ENCODE measurements around the gene PUM2.
A peak's percentile ranks its signal among the peaks of the same experiment; 100 is the strongest.

Gene PUM2, protein sequence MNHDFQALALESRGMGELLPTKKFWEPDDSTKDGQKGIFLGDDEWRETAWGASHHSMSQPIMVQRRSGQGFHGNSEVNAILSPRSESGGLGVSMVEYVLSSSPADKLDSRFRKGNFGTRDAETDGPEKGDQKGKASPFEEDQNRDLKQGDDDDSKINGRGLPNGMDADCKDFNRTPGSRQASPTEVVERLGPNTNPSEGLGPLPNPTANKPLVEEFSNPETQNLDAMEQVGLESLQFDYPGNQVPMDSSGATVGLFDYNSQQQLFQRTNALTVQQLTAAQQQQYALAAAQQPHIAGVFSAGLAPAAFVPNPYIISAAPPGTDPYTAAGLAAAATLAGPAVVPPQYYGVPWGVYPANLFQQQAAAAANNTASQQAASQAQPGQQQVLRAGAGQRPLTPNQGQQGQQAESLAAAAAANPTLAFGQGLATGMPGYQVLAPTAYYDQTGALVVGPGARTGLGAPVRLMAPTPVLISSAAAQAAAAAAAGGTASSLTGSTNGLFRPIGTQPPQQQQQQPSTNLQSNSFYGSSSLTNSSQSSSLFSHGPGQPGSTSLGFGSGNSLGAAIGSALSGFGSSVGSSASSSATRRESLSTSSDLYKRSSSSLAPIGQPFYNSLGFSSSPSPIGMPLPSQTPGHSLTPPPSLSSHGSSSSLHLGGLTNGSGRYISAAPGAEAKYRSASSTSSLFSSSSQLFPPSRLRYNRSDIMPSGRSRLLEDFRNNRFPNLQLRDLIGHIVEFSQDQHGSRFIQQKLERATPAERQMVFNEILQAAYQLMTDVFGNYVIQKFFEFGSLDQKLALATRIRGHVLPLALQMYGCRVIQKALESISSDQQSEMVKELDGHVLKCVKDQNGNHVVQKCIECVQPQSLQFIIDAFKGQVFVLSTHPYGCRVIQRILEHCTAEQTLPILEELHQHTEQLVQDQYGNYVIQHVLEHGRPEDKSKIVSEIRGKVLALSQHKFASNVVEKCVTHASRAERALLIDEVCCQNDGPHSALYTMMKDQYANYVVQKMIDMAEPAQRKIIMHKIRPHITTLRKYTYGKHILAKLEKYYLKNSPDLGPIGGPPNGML

GRCh38 chr2:20350753-20351554 is at the start of gene PUM2:
PUM2 (minus strand) TSS chr2:20350844; CDS start chr2:20327360, 23,484 bp downstream.
- Mint-ChIP-seq H3K27me3 (no peaks in the 10 kb centered on the region), H3K4me1 (ENCODE audit: low read depth) (peaks cover 32% of the 10 kb centered on the region), H3K4me3 (peak within 1 kb of the TSS; percentile 97), H3K36me3 (ENCODE audit: low read depth) (peaks cover 35% of the 10 kb centered on the region), H3K9me3 (no peaks in the 10 kb centered on the region), H3K27ac (peak within 1 kb of the TSS; percentile 94)

GRCh38 chr2:20400306-20400705 is 49.7 kb upstream of the PUM2 start:
- H3K9me3 Mint-ChIP-seq, result no peaks in the 10 kb centered on the region
- no peaks in the 10 kb centered on the region for H3K4me1 Mint-ChIP-seq (ENCODE audit: low read depth)
- no peaks in the 10 kb centered on the region for H3K36me3 Mint-ChIP-seq (ENCODE audit: low read depth)
- no peaks in the 10 kb centered on the region for H3K27me3 Mint-ChIP-seq
- H3K4me3 Mint-ChIP-seq, result no peak overlapping the region
- H3K27ac Mint-ChIP-seq, result no peak overlapping the region

GRCh38 chr2:20398956-20399567 is 48.4 kb upstream of the PUM2 start:
- Mint-ChIP-seq H3K4me1 (ENCODE audit: low read depth) (no peaks in the 10 kb centered on the region), H3K4me3 (no peak overlapping the region), H3K36me3 (ENCODE audit: low read depth) (no peaks in the 10 kb centered on the region), H3K27me3 (no peaks in the 10 kb centered on the region), H3K9me3 (no peaks in the 10 kb centered on the region), H3K27ac (no peak overlapping the region)

- Mint-ChIP-seq H3K27me3 (no peaks in the 10 kb centered on the region), H3K4me1 (ENCODE audit: low read depth) (no peaks in the 10 kb centered on the region), H3K27ac (no peak overlapping the region), H3K36me3 (ENCODE audit: low read depth) (no peaks in the 10 kb centered on the region), H3K4me3 (no peak overlapping the region), H3K9me3 (no peaks in the 10 kb centered on the region)
Measured at GRCh38 chr2:20397811-20398447, 47.3 kb upstream of the PUM2 start.

- Mint-ChIP-seq H3K4me3 (no peak overlapping the region), H3K9me3 (no peaks in the 10 kb centered on the region), H3K27ac (no peak overlapping the region)
Measured at GRCh38 chr2:20396356-20397000, 45.8 kb upstream of the PUM2 start.

DNA sequence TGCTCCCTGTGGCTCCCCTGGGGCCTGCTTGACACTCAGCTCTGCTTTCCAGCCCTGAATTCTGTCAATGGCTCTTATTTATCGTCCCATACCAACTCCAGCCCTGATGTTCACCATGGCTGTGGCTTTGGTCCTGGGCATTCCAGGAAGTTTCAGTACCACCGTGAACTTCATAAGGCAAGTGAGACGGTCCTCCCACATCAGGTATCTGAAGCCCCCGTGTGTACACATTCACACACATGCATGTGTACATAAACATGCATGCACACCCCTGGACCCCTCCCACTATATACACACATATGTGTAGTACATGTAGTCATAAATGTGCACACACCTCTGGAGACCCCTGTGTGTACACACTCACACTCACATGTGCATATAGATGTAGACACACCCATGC is 43.3 kb upstream of the PUM2 start:
- Mint-ChIP-seq H3K27ac (no peak overlapping the region), H3K27me3 (peaks cover 3% of the 10 kb centered on the region), H3K4me3 (no peak overlapping the region), H3K4me1 (ENCODE audit: low read depth) (no peaks in the 10 kb centered on the region), H3K9me3 (no peaks in the 10 kb centered on the region), H3K36me3 (ENCODE audit: low read depth) (no peaks in the 10 kb centered on the region)

More at GRCh38 chr2:20396356-20397000, 45.8 kb upstream of the PUM2 start:
- Mint-ChIP-seq H3K4me1 (ENCODE audit: low read depth) (no peaks in the 10 kb centered on the region), H3K27me3 (no peaks in the 10 kb centered on the region), H3K36me3 (ENCODE audit: low read depth) (no peaks in the 10 kb centered on the region)

DNA sequence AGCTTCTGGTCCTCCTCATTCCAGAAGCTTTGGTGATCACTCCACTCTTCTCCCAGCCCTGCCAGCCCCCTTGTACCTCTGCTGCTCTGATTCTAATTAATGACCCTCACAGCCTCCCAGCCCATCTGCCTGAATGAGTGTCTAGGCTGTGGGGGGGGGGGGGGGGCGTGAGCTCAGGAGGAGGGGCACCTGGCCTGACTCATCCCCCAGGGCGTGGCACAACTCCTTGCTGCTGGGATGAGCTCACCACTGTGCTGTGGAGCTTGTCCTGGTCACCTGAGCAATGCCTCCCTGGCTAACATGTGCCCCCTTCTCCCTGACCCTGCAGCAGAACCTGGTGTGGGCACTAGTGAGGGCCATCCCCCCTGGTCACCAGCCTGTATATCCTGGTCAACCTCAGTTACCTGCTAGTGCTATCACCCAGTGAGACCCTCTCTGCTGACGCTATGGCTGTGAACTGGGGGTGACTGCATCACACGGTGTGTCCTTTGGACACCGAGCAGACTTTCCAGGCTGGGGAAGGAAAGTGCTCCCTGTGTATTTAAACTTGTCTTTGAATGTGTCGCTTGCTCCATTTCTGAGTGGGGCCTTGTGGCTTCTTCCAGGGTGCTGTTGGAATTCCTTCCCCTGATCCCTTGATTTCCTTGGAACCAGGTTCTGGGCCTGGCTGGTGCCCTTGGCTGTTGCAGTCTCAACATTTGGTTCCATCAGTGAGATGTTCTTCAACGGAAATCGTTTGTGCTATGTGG is 41.5 kb upstream of the PUM2 start:
- H3K4me1 Mint-ChIP-seq (ENCODE audit: low read depth), result no peaks in the 10 kb centered on the region
- no peaks in the 10 kb centered on the region for H3K9me3 Mint-ChIP-seq
- H3K27me3 Mint-ChIP-seq, result peaks cover 3% of the 10 kb centered on the region
- H3K4me3 Mint-ChIP-seq, result no peak overlapping the region
- no peak overlapping the region for H3K27ac Mint-ChIP-seq
- no peaks in the 10 kb centered on the region for H3K36me3 Mint-ChIP-seq (ENCODE audit: low read depth)

DNA sequence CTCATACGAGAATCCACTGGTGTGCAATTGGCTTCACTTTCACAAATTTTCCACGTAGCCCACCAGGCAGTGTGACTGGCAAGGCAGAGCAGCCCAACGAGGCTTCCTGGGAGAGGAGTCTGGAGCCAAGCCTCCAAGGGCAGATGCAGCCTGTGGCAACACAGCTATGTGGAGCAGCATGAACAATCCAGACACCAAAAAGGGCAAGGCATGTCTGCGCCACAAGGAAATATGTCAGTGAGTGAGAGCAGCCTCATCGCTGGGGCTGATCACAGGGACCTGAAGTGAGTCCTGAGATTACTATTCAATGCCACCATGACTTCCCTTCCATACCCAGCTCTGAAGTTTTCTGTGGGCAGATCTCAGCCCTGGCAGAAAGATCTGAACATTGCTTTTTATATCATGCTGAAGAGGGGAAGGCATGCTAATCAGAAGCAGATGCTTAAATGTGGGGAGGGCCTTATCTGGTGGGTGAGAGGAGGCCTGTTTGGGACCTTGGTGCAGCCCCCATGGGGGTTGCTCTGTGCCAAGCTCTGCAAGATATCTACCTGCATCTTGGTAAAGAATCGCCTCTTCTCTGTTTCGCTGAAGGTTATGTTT is 40.0 kb upstream of the PUM2 start:
- Mint-ChIP-seq H3K27me3 (peaks cover 3% of the 10 kb centered on the region), H3K4me1 (ENCODE audit: low read depth) (no peaks in the 10 kb centered on the region), H3K27ac (no peak overlapping the region), H3K4me3 (no peak overlapping the region), H3K36me3 (ENCODE audit: low read depth) (no peaks in the 10 kb centered on the region), H3K9me3 (no peaks in the 10 kb centered on the region)

GRCh38 chr2:20384953-20385352 is 34.3 kb upstream of the PUM2 start:
- Mint-ChIP-seq H3K27ac (no peak overlapping the region), H3K27me3 (no peaks in the 10 kb centered on the region), H3K4me3 (no peak overlapping the region), H3K9me3 (no peaks in the 10 kb centered on the region), H3K36me3 (ENCODE audit: low read depth) (no peaks in the 10 kb centered on the region), H3K4me1 (ENCODE audit: low read depth) (no peaks in the 10 kb centered on the region)

DNA sequence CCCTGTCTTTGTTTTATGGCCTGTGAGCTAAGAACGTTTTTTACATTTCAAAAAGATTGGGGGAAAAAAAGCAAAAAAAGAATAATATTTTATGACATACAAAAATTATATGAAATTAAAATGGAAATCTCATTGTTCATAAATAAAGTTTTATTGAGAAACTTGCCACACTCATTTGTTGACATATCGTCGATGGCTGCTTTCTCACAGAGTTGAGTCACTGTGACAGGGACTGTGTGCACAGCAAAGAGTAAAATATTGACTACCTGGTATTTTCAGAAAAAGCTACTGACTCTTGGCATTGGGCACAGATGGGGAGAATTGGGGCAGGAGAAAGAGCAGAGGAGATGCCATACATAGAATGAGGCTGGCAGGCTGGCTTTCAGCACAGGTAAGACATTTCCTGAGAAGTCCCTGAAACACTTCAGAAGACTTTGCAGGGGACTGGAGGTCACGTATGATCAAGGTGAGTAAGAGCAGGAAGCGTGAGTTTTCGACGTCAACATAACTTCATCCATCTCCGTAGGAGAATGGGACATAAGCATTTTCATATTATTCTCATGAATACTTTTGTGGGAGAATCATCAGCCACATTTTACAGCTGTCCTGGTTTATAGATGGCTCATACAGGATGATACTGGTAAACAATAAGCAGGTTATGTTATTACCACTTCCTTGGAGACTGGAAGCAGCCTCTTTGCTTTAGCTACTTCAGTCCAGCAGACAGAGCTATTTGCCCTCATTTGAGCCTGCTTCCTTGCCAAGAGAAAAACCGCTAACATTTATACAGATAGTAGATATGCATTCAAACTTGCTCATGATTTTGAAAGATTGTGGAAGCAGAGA is 32.5 kb upstream of the PUM2 start:
- Mint-ChIP-seq H3K36me3 (ENCODE audit: low read depth) (no peaks in the 10 kb centered on the region), H3K27ac (no peak overlapping the region), H3K4me1 (ENCODE audit: low read depth) (no peaks in the 10 kb centered on the region), H3K4me3 (no peak overlapping the region), H3K27me3 (no peaks in the 10 kb centered on the region), H3K9me3 (no peaks in the 10 kb centered on the region)

- no peaks in the 10 kb centered on the region for H3K4me1 Mint-ChIP-seq (ENCODE audit: low read depth)
- no peaks in the 10 kb centered on the region for H3K36me3 Mint-ChIP-seq (ENCODE audit: low read depth)
- H3K27me3 Mint-ChIP-seq, result no peaks in the 10 kb centered on the region
- no peak overlapping the region for H3K4me3 Mint-ChIP-seq
- H3K27ac Mint-ChIP-seq, result no peak overlapping the region
- H3K9me3 Mint-ChIP-seq, result no peaks in the 10 kb centered on the region
Measured at GRCh38 chr2:20381457-20381856, 30.8 kb upstream of the PUM2 start.
